ENCODE measurements around the gene F8.
"Not testable (repeated sequence)": the region's sequence is repeated elsewhere in the genome, so short reads cannot be mapped to it uniquely, and the experiment has no call there.

F8 gene

GRCh38 chrX:154980330-154981115 is 42.0 kb downstream of the F8 start:
- DNase-seq: no peak

- peak; percentile 0 for DNase-seq
These were observed 42.9 kb downstream of the F8 start for GRCh38 chrX:154979629-154980028.

- no peak for DNase-seq
These were observed 54.2 kb downstream of the F8 start for GRCh38 chrX:154968353-154968752.

- no peak for DNase-seq
These were observed 54.9 kb downstream of the F8 start for GRCh38 chrX:154967603-154968002.

- no peak for DNase-seq
These were observed 60.6 kb downstream of the F8 start for GRCh38 chrX:154961947-154962346.

- not testable (repeated sequence) for DNase-seq
These were observed 66.7 kb downstream of the F8 start for GRCh38 chrX:154955799-154956198.

- DNase-seq: not testable (repeated sequence)
These were observed 83.3 kb downstream of the F8 start for GRCh38 chrX:154939265-154939664.

- not testable (repeated sequence) for DNase-seq
These were observed 97.8 kb downstream of the F8 start for GRCh38 chrX:154924771-154925170.

GRCh38 chrX:154918060-154918483 is 104.5 kb downstream of the F8 start:
- DNase-seq: no peak

- DNase-seq: no peak
These were observed 108.5 kb downstream of the F8 start for GRCh38 chrX:154914052-154914451.

GRCh38 chrX:154910528-154910927 is 112.0 kb downstream of the F8 start:
- not testable (repeated sequence) for DNase-seq

- DNase-seq: not testable (repeated sequence)
These were observed 112.5 kb downstream of the F8 start for GRCh38 chrX:154910048-154910447.

GRCh38 chrX:154908821-154909220 is 113.7 kb downstream of the F8 start:
- DNase-seq: no peak

- DNase-seq: no peak
These were observed 120.1 kb downstream of the F8 start for GRCh38 chrX:154902408-154902807.

- no peak for DNase-seq
These were observed 122.2 kb downstream of the F8 start for GRCh38 chrX:154900323-154900722.

- no peak for DNase-seq
These were observed 130.2 kb downstream of the F8 start for GRCh38 chrX:154892296-154892695.

- no peak for DNase-seq
These were observed 131.4 kb downstream of the F8 start for GRCh38 chrX:154890990-154891639.

- DNase-seq: not testable (repeated sequence)
These were observed 135.7 kb downstream of the F8 start for GRCh38 chrX:154886789-154887221.

- not testable (repeated sequence) for DNase-seq
These were observed 136.3 kb downstream of the F8 start, which contains the start of gene F8A1 for GRCh38 chrX:154886069-154886788. F8A1 (plus strand) TSS chrX:154886355; CDS start chrX:154886375, 20 bp downstream.

GRCh38 chrX:154885549-154885948 is 137.0 kb downstream of the F8 start:
- not testable (repeated sequence) for DNase-seq

GRCh38 chrX:154885057-154885456 is 137.5 kb downstream of the F8 start:
- DNase-seq: not testable (repeated sequence)

- not testable (repeated sequence) for DNase-seq
These were observed 138.5 kb downstream of the F8 start for GRCh38 chrX:154884069-154884468.

GRCh38 chrX:154873329-154873728 is 149.2 kb downstream of the F8 start:
- no peak for DNase-seq
